Ishikawa (cell line): ENCODE results near the gene CTRB2.

Source experiments
- EP300 ChIP-seq: IDR thresholded peaks from 2 replicates; pipeline ENCODE4 v1.6.1; 2012; ENCODE audit warnings: borderline replicate concordance
- TF ChIP-seq, protein P1 (sequence below): IDR thresholded peaks from 2 replicates; pipeline ENCODE4 v1.6.1; 2012

DNA sequence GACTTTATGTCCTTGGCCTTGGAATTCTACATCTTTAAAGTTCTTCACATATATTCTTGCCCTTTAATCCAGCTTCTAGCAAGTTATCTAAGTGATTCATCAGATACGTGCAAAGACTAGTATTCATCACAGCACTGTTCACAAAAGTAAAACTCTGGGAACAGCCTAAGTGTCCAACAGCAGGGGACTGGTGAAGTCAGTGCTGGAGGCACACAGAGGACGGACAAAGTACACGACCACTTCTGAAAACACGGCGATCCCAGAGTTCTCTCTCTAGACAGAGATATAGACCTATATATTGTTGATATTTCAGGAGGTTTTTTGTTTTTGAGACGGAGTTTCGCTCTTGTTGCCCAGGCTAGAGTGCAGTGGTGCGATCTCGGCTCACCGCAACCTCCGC, 24.6 kb upstream of the CTRB2 start:
- TF ChIP-seq EP300, result no peak
- TF ChIP-seq, protein P1, sequence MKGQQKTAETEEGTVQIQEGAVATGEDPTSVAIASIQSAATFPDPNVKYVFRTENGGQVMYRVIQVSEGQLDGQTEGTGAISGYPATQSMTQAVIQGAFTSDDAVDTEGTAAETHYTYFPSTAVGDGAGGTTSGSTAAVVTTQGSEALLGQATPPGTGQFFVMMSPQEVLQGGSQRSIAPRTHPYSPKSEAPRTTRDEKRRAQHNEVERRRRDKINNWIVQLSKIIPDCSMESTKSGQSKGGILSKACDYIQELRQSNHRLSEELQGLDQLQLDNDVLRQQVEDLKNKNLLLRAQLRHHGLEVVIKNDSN, result no peak
